LNCaP clone FGC (cell line): ENCODE measurements around the gene CORO2B.

Source experiments
- DNase-seq: peaks from one replicate; pipeline ENCODE4 v3.0.0-alpha.2; 2011; ENCODE audit warnings: low read depth
- H3K4me3 ChIP-seq: 2 replicates; pipeline ENCODE4 v1.5.1; 2011; ENCODE audit warnings: mild to moderate bottlenecking, low read depth, low read length, control low read depth
- CTCF ChIP-seq: IDR thresholded peaks from 2 replicates; pipeline ENCODE4 v1.5.1; 2012; ENCODE audit warnings: mild to moderate bottlenecking; ENCODE audit not compliant: control insufficient read depth, insufficient read depth; ENCODE audit errors: extremely low read depth

Gene CORO2B

DNA sequence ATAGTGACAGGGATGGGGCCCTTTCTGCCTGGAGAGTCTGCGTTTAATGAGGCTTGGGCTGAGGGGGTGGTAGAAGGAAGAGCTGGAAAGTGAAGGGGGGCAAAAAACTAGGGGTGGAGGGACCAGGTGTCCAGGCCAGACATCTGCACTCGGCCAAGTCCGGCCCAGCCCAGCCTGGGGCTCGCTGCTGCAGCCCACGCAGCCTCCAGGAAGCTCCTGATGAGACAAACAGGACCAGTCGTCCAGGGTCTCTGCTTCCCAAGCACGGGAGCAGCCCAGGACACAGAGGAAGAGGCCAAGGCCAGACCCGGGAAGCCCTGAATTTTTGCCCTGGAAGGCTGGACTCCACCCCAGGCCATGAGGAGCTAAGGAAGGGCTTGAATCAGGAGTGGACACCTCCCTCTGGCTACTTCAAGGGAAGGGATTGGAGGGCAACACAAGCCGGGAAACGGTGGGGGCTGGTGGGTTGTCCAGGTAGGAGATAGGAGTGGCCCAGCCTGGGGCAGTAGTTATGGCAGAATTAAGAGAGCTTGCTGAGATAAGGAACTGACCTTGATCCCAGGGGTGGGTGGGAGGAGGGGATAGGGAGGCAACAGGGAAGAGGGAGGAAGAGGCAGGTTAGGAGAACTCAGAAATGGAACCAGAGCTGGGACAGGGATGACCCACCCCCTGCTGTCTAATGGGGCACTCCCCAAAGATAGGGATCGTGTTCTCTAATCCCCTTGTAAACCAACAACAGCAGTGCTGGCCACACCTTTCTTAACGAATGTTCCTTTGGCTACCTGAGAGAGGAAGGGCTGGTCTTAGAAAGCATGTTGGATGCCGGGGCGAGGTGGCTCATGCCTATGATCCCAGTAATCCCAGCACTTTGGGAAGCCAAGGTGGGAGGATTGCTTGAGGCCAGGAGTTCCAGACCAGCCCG, 152.4 kb downstream of the CORO2B start:
- TF ChIP-seq CTCF: no peak
- no peak for DNase-seq
- H3K4me3 ChIP-seq: no peak overlapping the region

GRCh38 chr15:68732451-68732850, 153.7 kb downstream of the CORO2B start:
- no peak for TF ChIP-seq CTCF
- DNase-seq: no peak
- H3K4me3 ChIP-seq: no peak overlapping the region

GRCh38 chr15:68733666-68734065, 154.9 kb downstream of the CORO2B start:
- no peak for DNase-seq
- H3K4me3 ChIP-seq: no peak overlapping the region
- no peak for TF ChIP-seq CTCF

- no peak for DNase-seq
- TF ChIP-seq CTCF: no peak
These were observed 155.6 kb downstream of the CORO2B start for GRCh38 chr15:68734352-68734751.

DNA sequence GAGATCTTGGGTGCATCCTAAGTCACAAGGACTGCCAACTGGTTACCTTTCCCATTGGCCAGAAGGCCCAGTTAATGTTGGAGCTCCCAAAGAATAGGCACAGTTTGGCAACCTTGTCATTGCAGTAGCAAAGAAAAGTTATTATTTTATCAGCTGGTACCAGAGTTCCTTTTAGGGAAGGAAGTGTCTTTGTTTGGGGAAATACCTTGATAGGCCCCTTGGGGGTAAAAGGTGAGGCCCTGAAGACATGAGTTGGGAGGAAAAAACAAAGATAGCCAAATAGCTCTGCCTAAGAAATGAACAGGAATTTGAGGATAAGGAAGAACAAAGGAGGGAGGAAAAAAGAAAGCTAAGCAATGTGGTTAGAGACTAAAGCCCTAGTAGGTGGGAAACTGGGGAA, 156.1 kb downstream of the CORO2B start:
- DNase-seq: no peak
- H3K4me3 ChIP-seq: no peak overlapping the region
- no peak for TF ChIP-seq CTCF

More at GRCh38 chr15:68734352-68734751, 155.6 kb downstream of the CORO2B start:
- H3K4me3 ChIP-seq: no peak overlapping the region

- H3K4me3 ChIP-seq: no peak overlapping the region
- no peak for DNase-seq
- no peak for TF ChIP-seq CTCF
These were observed 156.8 kb downstream of the CORO2B start for GRCh38 chr15:68735610-68736009.
